Left ventricle myocardium superior (tissue), 1 donor: ENCODE data around the gene RAB11FIP5. TPM values are rescaled to one million over a fixed set of nuclear protein-coding genes. Genes with fewer than 3 reads are reported as not detected.
A peak's percentile ranks its signal among the peaks of the same experiment; 100 is the strongest.

Source experiments
- ATAC-seq: fragments of 200-7000 bp; cut with Tn5 transposase; one replicate; pipeline ENCODE4 v1.9.1; 2020; ENCODE audit warnings: mild to moderate bottlenecking, moderate library complexity
- DNase-seq: peaks from one replicate; pipeline ENCODE4 v3.0.0-alpha.2; 2020
- intact Hi-C: fragments of 100-400 bp; cut with micrococcal nuclease; formaldehyde crosslinking; loops from one replicate; pipeline ENCODE4 v1.11.0; 2022
- total RNA-seq: library from RNA; stranded (reverse); fragmentation: NEBNext Ultra II Directional; extraction: Animal tissue kit (Norgen Biotek cat#: 25700); gene quantifications from one replicate; pipeline ENCODE4 v1.2.1, GENCODE V29; 2021
- donor health status: DM: no; HTN: yes; CAD: no; lungs with severe emphysema.

RAB11FIP5 gene
- total RNA-seq, 1 donor from 2014 or later, result 19.4 TPM

DNA sequence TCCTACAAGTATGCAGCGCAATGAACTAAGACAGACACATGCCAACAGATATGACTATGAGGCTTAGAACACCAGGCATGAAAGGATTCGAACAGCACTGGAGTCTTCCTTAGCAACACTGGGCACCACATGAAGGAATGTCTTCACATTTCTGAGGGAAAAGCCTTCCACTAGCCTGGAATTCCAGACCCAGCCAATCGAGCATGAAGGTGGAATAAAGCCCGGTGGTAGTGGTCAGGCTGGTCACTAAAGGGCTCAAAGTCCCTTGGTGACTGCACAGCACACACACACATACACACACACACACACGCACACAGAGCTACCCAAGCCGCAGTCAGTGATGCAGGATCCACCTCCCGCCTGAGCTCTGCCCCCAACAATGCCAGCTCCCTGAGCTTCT is 21.6 kb downstream of the RAB11FIP5 start:
- intact Hi-C loops, result no loop called here
- ATAC-seq (no peak), DNase-seq (no peak)

DNA sequence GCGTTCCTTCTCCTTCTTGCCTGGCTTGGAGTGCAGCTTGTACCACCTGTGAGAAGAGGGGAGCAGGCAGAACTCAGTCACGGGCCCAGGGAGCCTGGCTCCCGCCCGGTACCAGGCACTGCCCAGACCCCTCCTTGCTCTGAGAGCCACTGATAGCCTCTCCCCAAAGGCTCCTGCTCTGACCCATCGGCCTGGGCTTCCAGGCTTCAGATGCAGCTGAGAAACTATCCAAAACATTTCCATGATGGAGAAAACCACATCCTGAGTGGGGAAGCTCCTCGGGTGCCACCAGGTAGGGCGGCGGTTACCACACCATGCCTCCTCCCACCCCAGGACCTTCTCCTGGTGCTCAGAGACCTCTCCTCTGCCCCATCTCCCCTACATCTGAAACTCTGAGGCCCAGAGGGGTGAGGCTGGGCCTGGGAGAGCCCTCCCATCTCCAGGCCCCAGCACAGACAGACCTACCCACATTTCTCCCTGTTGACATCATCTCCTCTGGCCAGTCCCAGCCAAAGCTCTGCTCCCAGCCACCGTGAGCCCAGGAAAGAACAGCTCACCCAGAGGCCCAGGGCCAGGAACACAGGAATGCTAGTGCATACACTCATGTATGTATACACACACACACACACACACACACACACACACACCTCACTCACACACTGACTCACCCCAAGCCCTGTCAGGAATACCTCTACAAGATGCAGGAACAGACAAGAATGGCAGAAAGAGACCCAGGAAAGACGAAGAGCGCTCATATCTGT is 23.3 kb downstream of the RAB11FIP5 start:
- intact Hi-C loops, result loop anchor here (5.0 kb wide), 1 partner anchor 73 kb away; no protein-coding TSS in a partner anchor
- ATAC-seq (peak; percentile 87), DNase-seq (peak; percentile 47)

DNA sequence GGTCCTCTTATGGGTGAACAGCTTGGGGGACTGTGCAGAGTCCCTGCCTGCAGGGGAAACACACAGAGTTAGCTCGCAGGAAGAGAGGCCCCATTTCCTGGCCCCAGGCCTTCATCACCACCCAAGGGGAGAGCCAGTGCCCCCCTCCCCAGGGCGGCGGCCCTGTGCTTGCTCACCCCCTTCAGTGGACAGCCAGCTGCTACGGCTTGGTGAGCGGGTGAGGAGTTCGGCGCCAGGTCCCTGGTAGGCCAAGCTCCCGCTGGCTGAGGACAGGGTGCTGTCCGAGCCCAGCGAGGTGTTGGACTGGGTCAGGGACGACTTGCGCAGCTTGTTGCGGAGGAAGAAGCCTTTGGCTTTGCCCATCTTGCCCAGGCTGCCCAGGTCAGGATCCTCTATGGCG is 24.0 kb downstream of the RAB11FIP5 start:
- intact Hi-C loops, result loop anchor here (5.0 kb wide), 1 partner anchor 74 kb away; no protein-coding TSS in a partner anchor
- DNase-seq (no peak), ATAC-seq (no peak)

DNA sequence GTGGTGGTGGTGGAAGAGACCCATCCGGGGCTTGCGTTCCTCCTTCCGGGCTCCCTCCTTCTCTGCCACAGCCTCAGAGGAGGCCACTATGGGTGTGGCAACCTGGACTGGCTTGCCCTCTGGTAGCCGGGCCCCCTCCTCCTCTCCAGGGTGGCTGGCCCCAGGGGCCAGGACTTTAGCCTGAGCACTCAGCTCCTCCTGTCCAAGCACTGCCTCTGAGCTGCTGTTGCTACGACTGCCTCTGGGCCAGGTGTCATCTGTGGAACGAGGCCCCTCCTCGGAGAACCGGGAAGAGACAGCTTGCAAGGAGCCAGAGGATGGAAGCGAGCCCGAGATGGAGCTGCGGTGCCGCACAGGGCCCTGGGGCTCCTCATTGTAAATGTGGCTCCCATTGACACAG is 24.5 kb downstream of the RAB11FIP5 start:
- no peak for ATAC-seq
- intact Hi-C loops, result loop anchor here (5.0 kb wide), 1 partner anchor 74 kb away; no protein-coding TSS in a partner anchor
- DNase-seq, result no peak

DNA sequence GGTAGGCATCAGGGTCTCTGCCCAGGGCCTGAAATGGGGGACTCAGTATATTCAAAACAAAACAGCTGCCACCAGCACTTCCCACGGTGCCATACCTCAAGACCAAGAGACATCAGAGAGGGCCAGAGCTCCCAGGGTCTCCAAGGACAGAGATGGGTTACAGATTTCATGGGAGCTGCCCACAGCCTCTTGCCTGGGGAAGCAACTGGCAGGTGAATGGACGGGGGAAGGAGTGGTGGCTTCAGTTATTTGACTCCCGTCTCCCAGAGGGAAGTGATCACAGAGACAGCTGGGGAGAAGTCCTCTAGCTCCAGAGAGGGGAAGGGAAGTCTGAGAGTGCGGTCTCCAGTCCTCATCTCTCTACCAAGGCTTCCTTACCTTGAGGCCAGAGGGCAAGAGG is 25.4 kb downstream of the RAB11FIP5 start:
- no peak for ATAC-seq
- intact Hi-C loops, result loop anchor here (5.0 kb wide), 1 partner anchor 75 kb away; no protein-coding TSS in a partner anchor
- no peak for DNase-seq

DNA sequence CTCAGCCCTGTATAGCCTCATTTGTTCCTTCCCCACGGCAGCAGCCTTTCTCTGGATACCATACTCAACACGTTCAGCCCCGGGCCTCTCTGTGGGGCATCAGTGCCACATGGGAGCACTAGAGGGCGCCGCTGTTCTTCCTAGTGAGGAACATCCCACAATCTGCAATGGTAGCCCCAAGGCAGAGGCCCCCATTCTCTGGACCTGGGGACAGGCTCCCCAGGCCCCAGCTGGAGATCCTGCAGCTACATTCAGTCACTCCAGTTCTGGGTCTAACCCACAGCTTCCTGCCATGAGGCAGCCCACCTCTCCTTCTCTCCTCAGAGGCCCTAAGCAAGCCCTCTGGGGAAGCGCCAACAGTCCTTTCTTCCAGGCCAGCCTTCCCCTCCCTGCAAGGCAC is 27.1 kb downstream of the RAB11FIP5 start:
- ATAC-seq (peak; percentile 73), DNase-seq (peak; percentile 90)
- intact Hi-C loops, result loop anchor here (5.0 kb wide), 1 partner anchor 77 kb away; no protein-coding TSS in a partner anchor

DNA sequence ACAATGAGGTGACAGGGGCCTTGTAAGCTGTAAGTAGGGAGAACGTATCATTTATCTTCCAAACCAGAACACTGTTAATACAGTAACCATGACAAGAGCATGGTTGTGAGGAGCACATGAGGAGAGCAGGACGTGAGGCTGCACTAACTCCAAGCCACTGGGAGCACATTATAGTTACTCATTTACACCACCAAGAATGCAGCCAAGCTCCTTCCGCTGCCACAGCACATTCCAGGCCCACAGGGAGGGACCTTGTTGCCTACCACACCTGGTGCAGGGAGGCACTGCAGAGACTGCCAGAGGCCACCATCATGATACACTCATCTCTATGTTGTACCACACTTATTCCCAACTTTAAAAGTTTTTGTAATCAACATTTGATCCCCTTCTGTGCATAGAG is 27.8 kb downstream of the RAB11FIP5 start:
- intact Hi-C loops, result loop anchor here (5.0 kb wide), 1 partner anchor 77 kb away; no protein-coding TSS in a partner anchor
- no peak for DNase-seq
- ATAC-seq, result no peak

DNA sequence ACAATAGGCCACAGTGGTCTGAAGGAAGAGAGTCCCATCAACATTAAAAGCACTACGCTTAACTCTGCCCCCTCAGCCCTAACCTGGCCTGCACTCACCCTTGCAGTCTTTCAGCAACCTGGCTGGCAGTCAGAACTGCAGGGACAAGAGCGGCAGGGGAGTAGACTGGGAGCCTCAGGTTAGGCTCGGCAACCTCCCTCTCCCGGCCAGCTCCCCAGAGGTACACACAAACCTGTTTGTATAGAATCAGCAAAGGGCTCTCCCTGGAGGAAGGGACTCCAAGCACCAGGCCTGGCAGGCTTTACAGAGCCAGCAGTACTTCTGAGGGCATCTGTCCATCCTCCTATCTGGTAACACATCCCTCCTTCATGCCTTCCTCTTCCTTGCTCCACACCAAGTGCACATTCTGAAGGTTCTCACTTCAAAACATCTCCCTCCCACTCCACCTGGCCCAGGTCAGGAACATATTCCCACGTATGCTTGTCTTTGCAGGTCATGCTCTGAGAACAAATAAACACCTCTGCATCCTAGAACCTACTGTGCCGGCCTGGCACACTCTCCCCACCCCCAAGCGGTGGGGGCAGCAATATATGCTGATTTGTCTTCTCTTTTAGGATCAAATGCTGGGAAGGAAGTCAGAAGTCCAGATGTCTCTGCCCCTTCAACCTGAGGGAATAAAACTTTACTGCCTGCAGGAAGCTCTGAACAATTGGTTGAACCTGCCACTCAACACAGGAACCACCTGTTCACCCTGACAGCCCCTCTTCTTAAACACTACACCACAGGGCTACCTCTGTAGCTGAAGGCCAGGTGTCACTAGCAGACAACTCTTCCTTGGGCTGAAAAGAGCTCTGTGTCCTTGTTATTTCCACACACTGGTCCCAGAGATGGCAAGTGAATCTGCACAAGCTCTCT is 28.6 kb downstream of the RAB11FIP5 start:
- intact Hi-C loops, result no loop called here
- DNase-seq, result no peak
- no peak for ATAC-seq

DNA sequence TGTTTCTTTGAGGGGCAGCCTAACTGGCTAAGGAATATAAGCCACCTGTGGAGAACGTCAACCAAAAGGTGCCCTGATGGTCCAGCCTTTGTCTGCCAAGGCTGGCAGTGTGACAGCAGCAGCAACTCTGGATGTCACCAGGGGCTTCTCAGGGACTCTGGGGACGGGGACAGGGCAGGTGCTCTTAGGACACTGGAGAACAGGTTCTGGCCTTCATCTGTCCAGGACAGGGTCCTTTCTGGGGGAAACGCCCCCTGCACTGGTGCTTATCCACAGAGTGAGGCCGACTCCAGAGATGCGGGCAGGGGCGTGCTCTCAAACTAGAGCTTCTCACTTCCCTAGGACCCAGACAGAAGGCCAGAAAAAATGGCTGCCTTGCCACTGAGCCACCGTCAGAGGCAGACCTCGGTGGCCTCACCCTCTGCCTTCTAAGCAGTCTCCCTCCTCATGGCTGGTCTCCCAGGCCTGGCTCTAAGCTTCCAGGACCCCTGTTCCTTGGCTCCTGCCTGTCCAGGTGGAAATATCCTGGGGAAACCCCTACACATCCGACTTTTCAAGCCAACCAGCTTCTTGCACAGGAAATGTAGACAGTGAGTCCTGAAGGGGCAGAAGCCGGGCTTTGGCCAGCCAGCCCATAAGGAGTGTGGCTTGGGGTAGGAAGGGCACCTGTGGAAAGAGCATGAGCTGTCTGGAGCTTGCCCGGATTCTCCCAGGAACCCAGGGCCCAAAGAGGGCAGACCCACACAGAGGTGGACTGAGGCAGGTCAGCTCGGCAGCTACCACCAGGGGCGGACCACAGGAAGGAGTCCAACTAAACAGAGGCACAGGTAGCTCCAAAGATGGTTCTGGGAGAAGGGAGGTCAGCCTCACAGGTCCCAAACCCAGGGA is 30.0 kb downstream of the RAB11FIP5 start:
- no peak for ATAC-seq
- no peak for DNase-seq
- intact Hi-C loops, result no loop called here

DNA sequence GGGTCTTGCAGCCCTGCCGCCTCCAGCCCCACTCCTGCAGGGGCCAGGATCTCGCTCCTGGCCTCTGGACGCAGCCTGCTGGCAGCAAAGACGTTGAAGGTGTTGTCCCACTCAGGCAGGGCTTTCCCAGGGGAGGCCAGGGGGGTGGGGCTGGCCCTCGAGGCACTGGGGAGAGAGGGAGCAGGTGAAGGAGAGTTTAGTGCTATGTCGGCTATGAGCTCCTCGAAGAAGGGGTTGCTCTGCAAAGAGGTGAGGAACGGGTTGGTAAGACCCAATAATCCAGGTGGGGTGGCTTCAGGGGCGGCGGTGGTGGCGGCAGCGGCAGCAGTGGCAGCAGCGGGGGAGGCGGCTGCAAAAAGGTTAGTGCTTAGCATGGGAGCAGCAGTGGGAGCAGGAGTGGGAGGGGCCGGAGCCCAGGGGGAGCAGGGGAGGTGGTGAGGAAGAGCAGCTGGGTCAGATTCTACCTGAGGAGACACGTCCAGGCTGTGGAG is 31.5 kb downstream of the RAB11FIP5 start:
- no peak for DNase-seq
- intact Hi-C loops, result no loop called here
- no peak for ATAC-seq

DNA sequence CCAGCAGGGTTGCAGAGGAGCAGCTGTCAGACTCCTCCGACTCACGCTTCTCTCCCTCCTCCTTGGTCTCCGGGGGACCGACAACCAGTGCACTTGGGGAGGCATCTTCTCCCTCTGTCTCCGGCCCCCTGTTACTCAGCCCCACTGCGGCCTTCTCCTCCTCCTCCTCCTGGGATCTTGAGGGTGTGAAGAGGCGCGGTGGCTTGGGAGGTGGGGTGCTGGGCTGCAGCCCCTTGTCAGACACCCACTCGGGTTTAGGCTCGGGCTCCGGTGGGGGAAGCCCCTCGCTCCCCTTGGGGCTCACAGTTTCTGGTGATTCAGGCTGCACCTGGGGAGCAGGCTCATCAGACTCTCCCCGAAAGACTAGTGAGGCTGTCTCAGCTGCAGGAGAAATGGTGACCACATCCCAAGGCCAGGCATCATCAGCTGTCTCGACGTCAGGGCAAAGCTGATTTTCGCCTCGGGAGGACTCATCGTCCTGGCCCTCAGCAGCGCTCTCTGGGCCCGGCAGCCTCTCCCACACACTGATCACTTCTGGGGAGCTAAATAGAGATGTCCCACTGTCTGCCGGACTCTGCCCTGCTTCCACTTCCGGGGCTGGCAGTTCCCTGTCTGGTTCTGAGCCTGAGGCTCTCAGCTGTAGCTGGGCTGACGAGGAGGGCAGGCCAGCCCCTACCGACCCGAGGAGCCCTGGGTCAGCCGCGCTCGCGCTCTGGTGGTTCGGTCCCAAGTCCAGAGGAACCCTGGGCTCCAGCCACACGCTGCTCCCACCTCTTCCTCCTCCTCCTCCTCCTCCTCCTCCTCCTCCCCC is 32.2 kb downstream of the RAB11FIP5 start:
- DNase-seq, result no peak
- no peak for ATAC-seq

DNA sequence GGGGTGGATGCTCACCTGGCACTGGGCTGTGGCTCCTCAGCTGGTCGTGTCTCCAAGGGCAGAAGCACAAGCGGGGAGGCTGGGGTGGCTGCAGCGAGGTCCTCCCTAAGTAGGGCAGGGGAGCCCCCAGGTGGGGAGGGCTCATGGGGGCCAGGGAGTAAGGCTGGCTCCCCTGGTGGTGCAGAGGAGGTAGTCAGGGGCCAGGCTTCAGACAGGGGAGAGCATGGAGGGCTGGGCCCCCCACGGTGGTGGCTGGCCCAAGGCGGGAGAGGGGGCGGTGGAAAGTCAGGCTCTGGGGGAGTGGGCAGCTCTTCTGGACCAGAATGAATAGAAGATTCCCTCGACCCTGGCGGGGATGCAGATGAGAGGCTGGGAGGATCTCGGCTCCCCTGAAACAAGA is 33.1 kb downstream of the RAB11FIP5 start:
- no peak for ATAC-seq
- DNase-seq, result no peak
- intact Hi-C loops, result loop anchor here (10.0 kb wide), 1 partner anchor 95 kb away; no protein-coding TSS in a partner anchor

More for the DNA sequence above, 32.2 kb downstream of the RAB11FIP5 start:
- intact Hi-C loops, result no loop called here

DNA sequence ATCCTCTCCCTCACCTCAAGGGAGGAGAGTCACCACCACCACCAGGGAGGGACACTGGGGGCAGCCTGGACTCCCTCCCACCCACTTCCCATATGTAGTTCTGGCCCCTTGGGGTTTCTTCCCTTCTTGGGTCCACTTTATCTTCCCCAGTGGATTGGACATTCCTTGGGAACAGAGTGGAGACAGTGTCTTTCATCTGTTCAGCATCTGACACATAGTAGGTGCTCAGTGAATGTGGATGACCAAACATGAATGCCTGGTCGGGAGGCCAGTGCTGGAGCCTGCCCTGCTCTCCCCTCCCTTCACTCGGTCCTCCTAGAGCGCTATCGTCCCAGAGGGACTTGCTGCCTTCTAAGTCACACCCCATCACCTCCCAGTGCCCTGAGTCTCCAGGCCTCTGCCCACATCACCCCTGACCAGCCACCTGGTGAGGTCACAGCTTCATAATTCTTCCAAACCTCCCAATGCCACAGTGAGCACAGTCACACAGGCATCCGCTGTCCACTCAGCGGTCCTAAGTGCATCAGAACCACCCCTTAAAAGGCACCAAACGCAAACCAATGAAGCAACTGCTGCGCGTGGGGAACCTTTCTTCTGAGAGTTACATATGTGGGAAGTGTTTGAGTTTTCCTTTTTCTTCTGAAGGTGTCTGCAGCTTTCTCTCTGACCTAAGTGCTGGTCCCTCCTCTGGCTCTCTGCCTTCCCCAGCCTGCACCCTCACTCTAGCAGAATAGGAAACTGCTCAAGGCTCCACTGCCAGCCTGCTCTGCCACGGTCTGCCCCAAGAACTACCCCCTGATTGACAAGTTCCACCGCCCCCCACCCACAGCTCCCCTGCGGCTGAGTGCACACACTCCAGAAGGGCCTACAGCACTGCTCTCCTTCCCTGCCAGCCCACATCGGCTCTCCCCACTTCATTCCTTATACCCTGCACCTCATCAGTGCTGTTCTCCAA is 34.0 kb downstream of the RAB11FIP5 start:
- no peak for ATAC-seq
- no peak for DNase-seq
- intact Hi-C loops, result loop anchor here (10.0 kb wide), 1 partner anchor 94 kb away; no protein-coding TSS in a partner anchor

DNA sequence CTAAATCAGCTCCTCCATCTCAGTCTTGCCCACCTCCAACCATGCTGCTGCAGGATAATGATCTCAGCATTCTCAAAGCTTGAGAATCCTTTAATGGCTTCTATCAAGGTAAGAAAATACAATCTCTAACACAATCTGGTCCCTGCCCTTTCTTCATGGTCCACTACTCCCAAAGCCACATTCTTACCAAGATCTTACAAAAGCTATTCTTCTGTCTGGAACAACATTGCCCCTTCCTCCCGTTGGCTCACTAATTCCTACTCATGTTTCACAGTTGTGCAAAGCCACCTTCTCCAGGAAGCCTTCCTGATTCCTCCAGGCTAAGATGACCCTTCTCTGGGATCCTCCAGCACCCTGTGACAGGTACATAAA is 35.3 kb downstream of the RAB11FIP5 start:
- ATAC-seq (no peak), DNase-seq (no peak)
- intact Hi-C loops, result loop anchor here (10.0 kb wide), 1 partner anchor 93 kb away; no protein-coding TSS in a partner anchor

DNA sequence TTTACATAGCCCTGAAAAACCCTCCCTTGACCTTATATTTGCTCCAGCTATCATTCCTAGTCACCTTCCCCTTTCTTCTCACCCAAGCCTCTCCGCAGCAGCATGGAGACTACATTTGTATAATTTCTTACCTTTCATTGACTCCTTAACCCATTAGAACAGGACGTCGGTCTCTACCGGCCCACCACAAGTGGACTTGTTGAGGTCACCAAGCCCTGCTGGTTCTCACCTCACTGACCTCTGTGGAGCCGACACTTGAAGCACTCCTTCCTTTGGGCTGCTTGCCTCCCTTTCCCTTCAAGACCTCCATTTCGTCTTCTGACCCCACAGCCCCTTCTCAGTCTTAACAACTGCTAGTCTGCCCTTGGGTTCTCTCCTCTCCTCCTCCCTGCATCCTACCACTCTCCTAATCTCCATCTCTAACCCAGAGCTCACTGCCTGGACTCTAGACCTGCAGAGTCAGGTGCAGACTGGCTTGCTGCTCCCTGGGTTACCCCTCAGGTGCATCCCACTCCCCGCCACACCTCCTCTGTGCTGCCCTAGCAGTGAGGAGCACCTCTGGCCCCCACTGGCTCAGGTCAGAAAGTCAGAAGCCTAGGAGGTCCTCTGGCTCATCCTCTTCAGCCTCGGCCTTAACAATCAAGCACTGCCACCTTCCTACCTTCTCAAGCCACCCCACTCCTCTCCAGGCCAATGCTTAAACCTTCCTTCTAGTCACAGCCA is 35.9 kb downstream of the RAB11FIP5 start:
- intact Hi-C loops, result loop anchor here (10.0 kb wide), 1 partner anchor 92 kb away; no protein-coding TSS in a partner anchor
- no peak for DNase-seq

More for the DNA sequence above, 35.9 kb downstream of the RAB11FIP5 start:
- ATAC-seq, result no peak
